ENCODE data around the gene SHD.

Gene SHD

DNA sequence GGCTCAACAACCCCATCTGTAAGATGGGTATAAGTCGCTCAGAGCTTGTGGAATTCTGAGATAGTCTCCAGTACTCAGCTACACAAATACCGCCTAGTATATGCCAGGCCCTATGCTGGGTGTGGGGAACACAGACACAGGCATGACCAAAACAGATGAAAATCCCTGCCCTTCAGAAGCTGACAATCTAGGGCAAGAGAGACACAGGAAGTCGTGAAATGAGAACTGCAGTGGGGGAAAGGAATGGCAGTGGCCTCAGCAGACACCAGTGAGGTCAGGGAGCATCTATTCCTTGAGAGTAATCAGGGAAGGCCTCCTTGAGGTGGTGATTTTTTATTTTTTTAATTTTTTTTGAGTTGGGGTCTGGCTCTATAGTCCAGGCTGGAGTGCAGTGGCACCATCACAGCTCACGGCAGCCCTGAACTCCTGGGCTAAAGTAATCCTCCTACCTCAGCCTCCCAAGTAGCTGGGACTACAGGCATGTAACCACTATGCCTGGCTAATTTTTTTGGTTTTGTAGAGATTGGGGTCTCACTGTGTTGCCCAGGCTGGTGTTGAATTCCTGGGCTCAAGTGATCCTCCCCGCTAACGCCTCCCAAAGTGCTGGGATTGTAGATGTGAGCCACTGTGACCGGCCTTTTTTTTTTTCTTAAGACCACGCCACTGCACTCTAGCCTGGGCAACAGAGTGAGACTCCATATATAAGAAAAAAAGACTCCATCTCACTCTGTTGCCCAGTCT, 19.9 kb downstream of the SHD start:
- DNase-seq (ENCODE audit: low spot score): no peak

DNA sequence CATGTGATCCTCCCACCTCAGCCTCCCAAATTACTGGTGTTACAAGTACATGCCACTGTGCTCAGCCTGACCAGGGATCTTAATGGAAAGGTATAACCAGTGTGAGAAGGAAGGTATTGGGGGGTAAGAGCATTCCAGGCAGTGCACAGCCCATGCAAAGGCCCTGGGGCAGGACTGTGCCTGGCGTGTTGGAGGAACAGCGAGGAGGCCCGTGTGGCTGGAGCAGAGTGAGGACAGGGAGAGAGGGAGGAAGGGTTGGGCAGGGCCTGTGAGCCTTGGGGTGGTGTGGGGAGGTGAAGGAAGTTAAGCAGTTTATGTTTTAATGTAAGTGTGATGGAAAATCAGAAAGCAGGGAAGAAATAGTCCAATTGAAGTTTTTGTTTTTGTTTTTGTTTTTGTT, 21.5 kb downstream of the SHD start:
- no peak for DNase-seq (ENCODE audit: low spot score)

DNA sequence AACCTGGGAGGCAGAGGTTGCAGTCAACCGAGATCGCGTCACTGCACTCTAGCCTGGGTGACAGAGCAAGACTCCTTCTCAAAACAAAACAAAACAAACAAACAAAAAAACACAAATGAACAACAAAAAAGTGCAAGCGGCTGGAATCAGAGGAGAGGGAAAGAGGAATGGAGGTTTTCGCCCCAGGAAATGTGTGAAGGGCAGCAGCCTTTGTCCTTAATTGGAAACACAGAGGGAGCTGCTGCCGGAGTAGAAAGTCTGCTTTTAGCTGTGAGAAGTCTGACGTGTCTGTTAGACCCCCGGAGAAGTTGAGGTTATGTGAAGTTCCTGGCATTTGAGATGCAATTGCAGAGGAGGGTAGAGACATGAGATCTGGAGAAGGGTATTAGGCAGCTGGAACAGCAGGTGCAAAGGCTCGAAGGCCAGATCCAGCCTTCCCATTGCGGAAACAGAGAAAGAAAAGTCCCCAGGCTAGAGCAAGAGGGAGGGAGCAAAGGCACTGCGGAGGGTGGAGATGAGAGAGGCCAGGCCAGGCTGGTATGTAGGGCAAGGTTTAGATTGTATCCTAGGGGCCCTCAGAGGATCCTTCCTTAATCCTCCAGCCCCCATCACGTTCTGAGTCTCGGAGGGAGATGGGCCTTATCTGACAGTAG, 22.6 kb downstream of the SHD start:
- no peak for DNase-seq (ENCODE audit: low spot score)

DNA sequence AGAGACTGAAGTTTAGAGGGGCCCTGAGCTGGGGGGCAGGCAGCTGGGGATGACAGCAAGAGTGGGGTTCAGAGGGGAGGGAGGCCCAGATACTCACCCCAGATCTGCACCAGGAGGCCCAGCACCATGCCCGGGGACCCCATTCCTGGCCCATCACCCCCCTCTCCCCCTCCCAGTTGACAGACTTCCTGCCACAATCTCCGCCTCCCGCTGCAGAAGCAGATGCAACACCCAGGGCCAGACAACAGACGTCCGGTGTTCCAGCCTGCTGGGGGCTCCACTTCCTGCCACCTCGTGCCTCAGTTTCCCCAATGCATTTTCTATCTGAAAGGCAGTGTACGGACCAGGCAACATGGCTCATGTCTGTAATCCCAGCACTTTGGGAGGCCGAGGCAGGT, 23.2 kb downstream of the SHD start, which contains the start of gene TMIGD2:
Gene TMIGD2, minus strand, starts transcription at position 147 of the 398 bp plus-strand sequence. Its CDS starts 4 bp downstream, at position 143.
- DNase-seq (ENCODE audit: low spot score): no peak

DNA sequence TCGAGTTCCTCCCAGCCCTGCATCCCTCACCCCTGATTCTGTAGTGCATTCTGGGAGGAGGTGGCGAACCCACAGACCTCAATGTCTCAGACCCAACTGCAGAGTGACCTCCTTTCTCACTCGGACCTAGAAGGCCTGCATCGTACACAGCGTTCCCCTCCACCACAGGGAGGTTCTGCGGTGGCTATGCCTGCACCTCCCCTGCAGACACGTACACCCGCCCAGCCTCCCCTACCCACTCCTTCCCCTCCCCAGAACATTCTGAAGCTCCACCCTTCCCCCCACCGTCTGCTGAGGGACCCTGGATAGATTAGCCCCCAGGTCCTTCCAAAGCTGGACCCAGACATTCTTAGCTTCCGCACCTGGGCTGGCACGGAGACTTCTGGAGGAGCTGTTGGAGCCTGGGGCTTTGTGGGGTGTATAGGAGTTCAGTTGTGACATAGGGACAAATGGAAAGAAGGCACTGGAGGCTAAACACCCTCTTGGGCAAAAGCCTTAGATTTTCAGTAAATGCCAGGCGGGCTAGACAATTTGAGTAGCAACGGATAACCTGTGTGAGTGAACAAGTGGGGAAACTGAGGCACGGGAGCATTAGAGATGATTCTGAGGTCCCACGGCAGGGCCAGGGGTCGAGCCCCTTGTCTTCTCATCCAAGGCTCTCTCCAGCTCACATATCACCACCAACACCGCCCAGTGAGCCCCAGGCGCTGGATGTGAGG, 24.9 kb downstream of the SHD start:
- no peak for DNase-seq (ENCODE audit: low spot score)

DNA sequence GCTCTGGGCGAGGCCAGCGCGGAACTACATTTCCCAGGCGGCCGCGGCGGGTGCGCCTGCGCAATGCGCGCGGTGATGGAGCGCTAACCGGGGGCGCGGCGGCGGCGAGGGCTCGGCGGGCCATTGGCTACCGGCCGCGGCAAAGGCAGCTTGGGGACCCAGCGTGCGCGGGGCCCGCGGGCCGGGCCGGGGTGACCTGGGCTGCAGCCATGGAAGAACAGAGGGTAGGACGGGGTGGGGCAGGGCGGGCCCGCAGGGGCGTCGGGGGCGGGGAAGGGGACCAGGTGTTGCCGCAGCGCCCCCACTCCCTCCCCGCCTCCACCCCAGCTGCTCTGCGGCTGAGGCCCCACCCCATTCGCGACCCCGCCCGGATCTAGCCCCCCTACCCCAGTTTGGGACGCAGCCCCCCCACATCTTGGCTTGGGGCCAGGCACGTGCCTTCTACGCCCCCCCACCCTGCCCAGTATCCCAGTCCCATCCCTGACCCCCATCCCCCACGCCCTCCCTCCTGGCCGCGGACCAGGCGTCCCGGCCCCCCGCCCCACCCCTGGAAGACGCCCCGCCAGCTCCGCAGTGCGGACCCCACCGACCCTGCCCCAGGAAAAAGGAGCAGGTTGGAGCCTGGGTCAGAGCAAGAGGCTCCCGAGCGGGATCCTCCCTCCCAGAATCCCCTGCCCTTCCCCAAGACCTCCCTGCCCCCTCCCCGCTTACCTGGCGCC, 25.6 kb downstream of the SHD start, which contains the start of gene FSD1:
Gene FSD1, plus strand, starts transcription at position 61 of the 719 bp plus-strand sequence. Its CDS starts 149 bp downstream, at position 210.
- peak; percentile 72 for DNase-seq (ENCODE audit: low spot score)

DNA sequence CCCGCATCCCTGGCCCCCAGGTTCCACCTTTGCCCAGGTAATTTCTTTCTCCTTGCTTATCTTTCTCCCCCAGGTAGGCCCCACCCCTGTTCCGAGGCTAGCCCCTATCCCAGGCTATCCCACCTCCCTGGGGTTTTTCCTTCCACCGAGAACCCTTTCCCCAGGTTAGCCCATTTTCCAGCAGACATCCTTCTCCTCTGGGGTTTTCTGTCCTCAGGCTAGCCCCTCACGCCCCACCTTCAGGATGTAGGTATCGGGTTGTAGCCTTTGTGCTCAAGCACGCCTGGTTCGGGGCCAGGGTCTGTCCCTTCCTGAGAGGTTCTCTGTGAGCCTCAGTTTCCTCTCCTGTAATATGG, 26.2 kb downstream of the SHD start:
- DNase-seq (ENCODE audit: low spot score): no peak

DNA sequence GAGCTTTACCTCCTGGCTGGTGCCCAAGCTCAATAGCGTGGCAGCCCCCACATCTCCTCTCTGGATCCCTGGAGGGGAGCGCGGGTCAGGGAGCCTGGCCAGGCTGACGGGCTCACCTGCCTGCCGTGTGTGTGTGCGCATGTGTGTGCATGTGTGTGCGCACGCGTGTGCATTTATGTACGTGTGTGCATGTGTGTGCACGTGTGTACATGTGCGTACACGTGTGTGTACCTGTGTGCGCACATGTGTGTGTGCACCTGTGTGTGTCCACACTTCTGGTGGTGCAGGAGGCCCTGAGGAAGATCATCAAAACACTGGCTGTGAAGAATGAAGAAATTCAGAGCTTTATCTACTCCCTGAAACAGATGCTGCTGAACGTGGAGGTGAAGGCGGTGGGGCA, 26.6 kb downstream of the SHD start:
- DNase-seq (ENCODE audit: low spot score): no peak

DNA sequence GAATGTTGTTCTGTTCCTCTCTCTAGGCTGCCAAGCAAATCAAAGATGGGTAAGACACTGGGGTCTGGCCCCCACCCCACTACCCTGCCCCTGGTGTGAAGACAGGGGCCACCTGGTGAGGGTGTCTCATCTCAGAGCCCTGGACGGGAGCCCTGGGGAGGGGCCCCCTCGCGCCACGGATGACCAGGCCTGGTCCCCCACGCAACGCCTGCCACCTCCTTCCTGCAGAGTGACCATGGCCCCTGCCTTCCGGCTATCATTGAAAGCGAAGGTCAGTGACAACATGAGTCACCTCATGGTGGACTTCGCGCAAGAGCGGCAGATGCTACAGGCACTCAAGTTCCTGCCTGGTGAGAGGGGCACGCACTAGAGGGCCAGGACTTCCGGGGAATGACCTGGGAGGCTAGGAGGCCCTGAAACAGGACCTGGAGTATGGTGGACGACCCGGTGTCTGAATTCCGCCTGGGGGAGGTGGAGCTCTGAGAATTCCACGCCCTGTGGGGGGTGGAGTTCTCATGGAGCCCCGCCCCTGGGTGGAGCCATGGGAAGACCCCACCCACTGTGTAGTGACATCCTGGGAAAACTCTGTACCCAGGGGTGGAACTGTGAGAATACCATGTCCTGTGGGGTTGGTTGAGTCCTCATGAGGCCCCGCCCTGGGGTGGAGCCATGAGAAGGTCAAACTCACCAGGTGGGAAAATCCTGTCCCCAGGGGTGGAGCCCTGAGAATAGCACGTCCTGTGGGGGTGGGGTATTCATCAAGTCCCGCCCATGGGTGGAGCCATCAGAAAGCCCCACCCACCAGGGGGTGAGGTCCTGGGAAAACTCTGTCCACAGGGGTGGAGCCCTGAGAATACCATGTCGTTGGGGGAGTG, 31.4 kb downstream of the SHD start:
- no peak for DNase-seq (ENCODE audit: low spot score)

DNA sequence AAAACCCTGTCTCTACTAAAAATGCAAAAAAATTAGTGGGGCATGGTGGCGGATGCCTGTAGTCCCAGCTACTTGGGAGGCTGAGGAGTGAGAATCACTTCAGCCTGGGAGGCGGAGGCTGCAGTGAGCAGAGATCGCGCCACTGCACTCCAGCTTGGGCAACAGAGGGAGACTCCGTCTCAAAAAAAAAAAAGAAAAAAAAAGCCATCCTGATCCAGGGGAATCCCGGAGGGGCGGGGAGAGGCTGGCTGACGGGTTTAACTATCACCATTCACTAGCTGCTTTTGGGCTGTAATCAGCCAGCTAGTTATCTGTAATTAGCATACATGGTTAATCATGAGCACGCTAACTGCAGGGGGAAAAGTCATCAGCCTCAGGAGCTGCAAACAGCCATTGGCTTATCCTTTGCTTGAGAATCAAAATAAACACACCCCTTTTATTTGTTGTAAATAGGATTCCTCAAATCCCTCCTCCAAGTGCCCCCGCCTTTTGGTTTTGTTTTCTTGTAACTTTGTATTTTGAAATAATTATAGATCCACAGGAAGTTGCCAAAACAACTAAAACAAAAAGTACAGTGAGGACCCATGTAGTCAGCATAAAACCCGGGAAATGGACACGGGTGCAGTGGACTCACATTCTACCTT, 34.9 kb downstream of the SHD start:
- no peak for DNase-seq (ENCODE audit: low spot score)

DNA sequence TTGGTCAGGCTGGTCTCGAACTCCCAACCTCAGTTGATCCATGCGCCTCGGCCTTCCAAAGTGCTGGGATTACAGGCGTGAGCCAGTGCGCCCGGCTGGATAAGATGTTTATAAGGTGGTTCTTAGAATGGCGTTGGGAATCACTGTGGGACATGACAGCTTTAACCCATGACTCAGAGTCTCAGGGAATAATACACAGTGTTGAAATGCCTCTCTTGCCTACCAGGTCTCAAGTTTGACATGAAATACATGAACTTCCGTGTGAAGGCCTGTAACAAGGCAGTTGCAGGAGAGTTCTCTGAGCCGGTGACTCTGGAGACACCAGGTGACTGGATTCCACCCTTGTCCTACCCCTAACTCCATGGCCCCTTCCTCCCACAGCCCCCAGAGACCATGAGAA, 37.9 kb downstream of the SHD start:
- no peak for DNase-seq (ENCODE audit: low spot score)

DNA sequence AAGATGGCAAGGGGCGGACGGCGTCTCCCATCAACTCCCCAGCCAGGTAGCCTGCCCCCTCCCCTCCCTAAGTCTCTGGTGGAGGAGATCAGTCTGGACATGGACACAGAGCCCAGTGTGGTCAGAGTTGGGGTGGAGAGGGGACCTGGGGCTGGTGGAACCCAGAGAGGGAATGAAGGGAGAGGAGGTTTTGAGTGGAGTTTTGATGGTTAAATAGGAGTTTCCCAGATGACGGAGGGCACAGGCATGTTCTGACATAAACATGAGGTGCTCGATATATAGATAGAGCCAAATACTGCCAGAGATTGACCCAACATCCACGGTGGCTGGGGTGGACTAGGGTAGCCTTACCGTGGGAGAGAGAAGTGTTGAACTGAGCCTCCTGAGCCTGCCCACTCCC, 39.4 kb downstream of the SHD start:
- DNase-seq (ENCODE audit: low spot score): no peak

DNA sequence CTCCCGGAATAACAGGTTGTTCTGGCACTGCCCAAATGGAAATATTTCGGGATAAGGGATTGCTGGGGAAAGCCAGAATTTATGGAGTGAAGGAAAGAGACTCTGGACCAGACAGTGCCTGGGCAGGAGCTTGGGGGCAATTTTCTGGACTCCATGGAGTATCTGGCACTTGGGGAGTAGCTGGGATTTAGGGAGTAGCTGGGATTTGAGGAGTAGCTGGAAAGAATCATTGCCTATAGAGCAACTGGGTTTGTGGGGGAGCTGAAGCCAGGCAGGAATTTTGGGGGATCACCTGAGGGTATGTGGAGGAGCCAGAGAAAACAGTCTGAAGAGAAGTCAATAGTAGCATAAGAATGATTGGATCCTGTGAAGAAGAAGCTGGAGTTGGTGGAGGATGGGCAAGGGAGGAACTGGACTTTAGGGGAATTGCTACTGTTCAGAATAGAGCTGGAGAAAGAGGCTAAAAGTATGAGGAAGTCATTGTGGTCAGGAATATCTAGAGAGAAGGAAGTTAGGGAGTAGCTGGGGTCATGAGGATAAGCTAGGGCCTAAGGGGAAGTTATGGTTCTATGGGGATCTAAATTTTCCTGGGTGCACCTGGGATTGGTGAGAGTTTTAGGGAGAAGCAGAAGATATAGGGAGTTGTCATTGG, 40.1 kb downstream of the SHD start:
- DNase-seq (ENCODE audit: low spot score): no peak

DNA sequence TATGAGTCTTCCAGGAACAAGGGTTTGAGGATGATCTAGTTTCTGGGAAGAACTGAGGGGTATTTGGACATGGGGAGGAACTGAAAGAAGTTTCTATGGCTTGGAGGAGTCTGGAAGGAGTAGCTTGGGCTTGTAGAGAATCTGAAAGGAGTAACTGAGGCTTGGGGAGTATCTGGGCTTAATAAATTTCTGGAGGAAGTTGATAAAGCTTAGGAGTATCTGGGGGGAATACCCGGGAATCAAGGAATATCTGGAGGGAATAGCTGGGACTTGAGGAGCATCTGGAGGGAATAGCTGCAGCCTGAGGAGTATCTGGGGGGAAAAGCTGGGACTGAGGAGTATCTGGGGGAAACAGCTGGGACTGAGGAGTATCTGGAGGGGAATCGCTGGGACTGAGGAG, 41.4 kb downstream of the SHD start:
- DNase-seq (ENCODE audit: low spot score): no peak

DNA sequence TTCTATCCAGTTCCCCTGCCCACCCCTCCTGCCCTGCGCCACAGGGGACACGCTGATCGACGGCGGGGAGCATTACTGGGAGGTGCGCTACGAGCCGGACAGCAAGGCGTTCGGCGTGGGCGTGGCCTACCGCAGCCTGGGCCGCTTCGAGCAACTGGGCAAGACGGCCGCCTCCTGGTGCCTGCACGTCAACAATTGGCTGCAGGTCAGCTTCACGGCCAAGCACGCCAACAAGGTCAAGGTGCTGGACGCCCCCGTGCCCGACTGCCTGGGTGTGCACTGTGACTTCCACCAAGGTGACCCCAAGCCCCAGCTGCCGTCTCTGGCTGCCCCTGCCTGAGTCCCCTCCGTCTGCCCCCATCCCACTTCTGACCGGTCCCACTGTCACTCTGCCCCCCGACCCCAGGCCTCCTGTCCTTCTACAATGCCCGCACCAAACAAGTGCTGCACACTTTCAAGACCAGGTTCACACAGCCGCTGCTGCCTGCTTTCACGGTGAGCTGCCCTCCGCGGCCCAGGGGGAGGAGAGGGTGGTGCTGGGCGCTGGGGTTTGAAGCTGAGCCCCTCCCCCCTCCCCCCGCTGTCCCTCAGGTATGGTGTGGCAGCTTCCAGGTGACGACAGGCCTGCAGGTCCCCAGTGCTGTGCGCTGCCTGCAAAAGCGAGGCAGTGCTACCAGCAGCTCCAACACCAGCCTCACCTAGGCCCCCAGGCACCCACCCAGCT, 44.0 kb downstream of the SHD start:
- DNase-seq (ENCODE audit: low spot score): no peak

DNA sequence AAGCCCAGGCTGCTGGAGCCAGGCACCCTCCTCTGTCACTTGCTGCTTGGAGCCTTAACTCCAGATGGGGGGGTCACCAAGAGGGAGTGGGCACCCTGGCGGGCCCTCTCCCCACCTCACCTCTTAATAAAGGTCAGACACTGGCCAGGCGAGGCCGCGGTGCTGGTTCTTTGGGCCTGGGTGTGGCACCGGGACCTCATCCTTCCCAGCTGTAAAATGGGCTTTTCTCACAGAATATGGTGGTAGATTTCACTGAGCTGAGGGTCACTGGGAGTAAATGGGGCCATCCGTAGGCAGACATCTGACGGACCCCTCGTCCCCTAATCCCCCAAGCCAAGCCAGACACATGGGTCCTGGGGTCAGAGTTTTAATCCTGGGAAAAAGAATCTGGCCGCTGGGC, 44.6 kb downstream of the SHD start:
- no peak for DNase-seq (ENCODE audit: low spot score)

DNA sequence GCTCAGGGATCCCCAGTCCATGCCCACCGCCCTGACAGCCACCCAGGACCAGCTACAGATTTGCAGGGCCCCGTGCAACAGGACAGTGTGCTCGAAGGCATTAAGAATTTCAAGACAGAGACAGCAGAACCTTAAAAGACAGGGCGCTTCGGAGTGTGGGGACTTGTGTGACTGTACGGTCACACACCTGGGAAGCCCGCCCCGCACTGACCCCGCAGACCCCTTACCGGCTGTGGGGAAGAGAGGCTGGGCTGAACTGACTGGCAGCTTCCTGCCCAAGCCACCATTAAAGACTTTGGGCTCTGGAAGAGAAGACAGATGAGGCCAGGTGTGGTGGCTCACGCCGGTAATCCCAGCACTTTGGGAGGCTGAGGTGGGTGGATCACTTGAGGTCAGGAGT, 45.2 kb downstream of the SHD start:
- DNase-seq (ENCODE audit: low spot score): no peak

DNA sequence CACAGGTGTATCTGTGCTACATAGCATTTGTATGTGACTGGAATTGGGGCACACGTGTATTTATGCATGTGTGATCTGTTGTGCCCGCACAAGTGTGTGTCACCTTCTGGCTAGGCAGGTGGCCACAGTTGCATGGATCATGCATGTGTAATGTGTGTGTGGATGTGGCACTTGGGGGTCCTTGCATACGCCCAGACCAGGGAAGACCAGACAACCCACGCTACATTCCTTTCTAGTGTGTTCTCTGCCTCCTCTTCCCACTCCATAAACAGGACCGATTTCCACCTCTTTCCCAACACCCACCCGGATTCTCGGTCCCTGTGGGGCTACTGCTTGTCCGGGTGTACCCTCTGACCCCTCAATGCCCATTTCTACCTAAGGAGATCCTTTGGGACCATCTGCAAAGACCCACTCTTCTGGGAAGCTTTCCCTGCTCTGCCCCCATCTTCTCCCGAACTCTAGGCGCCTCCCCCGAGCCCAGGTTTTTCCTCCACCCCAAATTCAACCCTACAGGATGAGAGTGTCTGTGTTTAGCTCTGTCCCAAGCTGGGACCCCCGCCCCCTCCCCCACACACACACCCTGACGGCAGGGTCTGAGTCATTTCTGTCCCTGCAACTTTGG, 47.3 kb downstream of the SHD start:
- no peak for DNase-seq (ENCODE audit: low spot score)

DNA sequence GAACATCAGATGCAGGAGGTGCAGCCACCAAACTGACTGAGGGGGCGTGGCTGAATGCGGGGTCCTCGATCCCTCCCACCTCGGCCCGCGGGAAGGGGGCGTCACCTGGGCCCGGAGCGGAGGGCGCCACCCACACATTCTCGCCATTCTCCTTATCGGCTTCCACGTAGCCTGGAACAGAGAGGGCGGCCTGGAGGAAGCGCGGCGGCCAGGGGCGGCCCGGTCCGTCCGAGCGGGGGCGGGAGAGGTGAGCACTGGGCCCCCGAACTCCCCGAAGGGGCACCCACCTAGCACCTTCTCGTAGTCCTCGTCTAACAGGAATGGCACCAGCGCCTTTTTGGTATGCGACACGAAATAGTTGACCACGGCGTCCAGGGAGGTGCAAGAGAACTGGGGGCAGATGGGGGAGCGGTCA, 47.8 kb downstream of the SHD start:
- DNase-seq (ENCODE audit: low spot score): no peak

All from kidney capillary endothelial cell (primary cell).